HG03354 (cell line): Measurements from ENCODE around the gene ADGRD1.
"Not testable (repeated sequence)": the region's sequence is repeated elsewhere in the genome, so short reads cannot be mapped to it uniquely, and the experiment has no call there.

Experiments used
- ATAC-seq: cut with Tn5 transposase; IDR thresholded peaks from one replicate; pipeline ENCODE4 v1.9.1; 2021; ENCODE audit warnings: mild to moderate bottlenecking; ENCODE audit not compliant: unreplicated experiment, poor library complexity, severe bottlenecking

ADGRD1 gene

GRCh38 chr12:131106349-131106941 is 152.7 kb downstream of the ADGRD1 start:
- ATAC-seq, result no peak

GRCh38 chr12:131108177-131108955 is 154.7 kb downstream of the ADGRD1 start:
- no peak for ATAC-seq

- no peak for ATAC-seq
Measured at GRCh38 chr12:131111446-131111845, 157.7 kb downstream of the ADGRD1 start.

- no peak for ATAC-seq
Measured at GRCh38 chr12:131112021-131112420, 158.3 kb downstream of the ADGRD1 start.

GRCh38 chr12:131112700-131113290 is 159.1 kb downstream of the ADGRD1 start:
- no peak for ATAC-seq

GRCh38 chr12:131113568-131114270 is 160.0 kb downstream of the ADGRD1 start:
- no peak for ATAC-seq

GRCh38 chr12:131114271-131114670 is 160.6 kb downstream of the ADGRD1 start:
- ATAC-seq, result no peak

- no peak for ATAC-seq
Measured at GRCh38 chr12:131114942-131115584, 161.4 kb downstream of the ADGRD1 start.

- no peak for ATAC-seq
Measured at GRCh38 chr12:131115766-131116467, 162.2 kb downstream of the ADGRD1 start.

- ATAC-seq, result no peak
Measured at GRCh38 chr12:131116468-131117117, 162.9 kb downstream of the ADGRD1 start.

GRCh38 chr12:131117438-131118245 is 163.9 kb downstream of the ADGRD1 start:
- ATAC-seq, result no peak

- ATAC-seq, result no peak
Measured at GRCh38 chr12:131118371-131118770, 164.7 kb downstream of the ADGRD1 start.

- ATAC-seq, result not testable (repeated sequence)
Measured at GRCh38 chr12:131119345-131119744, 165.6 kb downstream of the ADGRD1 start.

GRCh38 chr12:131119936-131120335 is 166.2 kb downstream of the ADGRD1 start:
- no peak for ATAC-seq

GRCh38 chr12:131120831-131121271 is 167.1 kb downstream of the ADGRD1 start:
- no peak for ATAC-seq

- no peak for ATAC-seq
Measured at GRCh38 chr12:131121705-131122405, 168.1 kb downstream of the ADGRD1 start.

GRCh38 chr12:131122631-131123030 is 168.9 kb downstream of the ADGRD1 start:
- ATAC-seq, result no peak
